HL-60/S4 treated with phorbol 12-myristate 13-acetate at 8.2 ng/mL for 4 days and 3 days (cell line): ENCODE measurements around the gene GPALPP1.
"Not testable (repeated sequence)": the region's sequence is repeated elsewhere in the genome, so short reads cannot be mapped to it uniquely, and the experiment has no call there.

Experiments used
- in situ Hi-C: fragments of 300-500 bp; cut with MboI; formaldehyde crosslinking; loops from 2 replicates; pipeline ENCODE4 v1.15.0; 2022; ENCODE audit warnings: low sequenced_read_pairs

GPALPP1 gene, protein sequence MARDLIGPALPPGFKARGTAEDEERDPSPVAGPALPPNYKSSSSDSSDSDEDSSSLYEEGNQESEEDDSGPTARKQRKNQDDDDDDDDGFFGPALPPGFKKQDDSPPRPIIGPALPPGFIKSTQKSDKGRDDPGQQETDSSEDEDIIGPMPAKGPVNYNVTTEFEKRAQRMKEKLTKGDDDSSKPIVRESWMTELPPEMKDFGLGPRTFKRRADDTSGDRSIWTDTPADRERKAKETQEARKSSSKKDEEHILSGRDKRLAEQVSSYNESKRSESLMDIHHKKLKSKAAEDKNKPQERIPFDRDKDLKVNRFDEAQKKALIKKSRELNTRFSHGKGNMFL

DNA sequence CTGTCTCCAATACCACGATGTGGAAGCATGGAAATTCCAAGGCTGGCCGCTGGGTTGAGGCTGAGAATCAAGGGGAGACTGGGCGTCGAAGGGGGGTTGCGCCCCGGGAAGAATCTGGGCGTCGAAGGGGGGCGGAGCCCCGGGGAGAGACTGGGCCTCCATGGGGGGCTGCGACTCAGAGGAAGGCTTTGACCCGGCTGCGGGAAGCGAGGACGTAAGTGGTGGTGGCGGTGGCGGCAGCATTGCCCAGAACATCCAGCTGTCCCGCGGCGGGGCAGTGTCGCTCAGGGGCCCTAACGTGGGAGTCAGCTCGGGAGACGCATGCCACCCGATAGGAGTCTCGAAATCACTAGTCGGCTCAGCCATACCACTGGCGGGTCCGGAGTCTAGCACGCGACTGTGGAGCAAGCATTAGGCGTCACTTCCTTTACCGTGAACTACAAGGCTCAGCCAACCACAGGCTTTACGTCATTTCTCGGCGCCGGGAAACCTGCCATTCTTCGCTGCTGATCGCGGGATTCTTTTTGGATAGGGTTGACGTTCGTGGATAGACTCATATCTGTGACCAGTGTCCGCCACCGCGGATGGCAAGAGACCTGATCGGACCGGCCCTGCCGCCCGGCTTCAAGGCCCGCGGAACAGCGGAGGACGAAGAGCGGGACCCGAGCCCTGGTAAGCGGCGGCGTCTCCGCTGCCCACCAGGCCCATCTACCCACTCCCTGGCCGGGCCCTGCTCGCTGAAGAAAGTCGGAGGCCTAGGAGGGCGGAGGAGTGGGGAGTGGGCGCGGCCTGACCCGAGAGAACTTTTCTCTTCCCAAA is at the start of gene GPALPP1, which contains the start of gene NUFIP1:
Gene GPALPP1 (plus strand): TSS at position 468 of the 819 bp plus-strand sequence. CDS start 117 bp downstream, at position 585.
Gene NUFIP1 (minus strand): TSS at position 401 of the 819 bp plus-strand sequence. CDS start 35 bp downstream, at position 366.
- in situ Hi-C loops = no loop called here

GRCh38 chr13:44943411-44943810 is 45.9 kb upstream of the GPALPP1 start:
- in situ Hi-C loops = not testable (repeated sequence)

- in situ Hi-C loops = loop anchor here (25.0 kb wide), 1 partner anchor 464 kb away; no protein-coding TSS in a partner anchor
These were observed 38.2 kb upstream of the GPALPP1 start for GRCh38 chr13:44951184-44951583.

GRCh38 chr13:44952671-44953070 is 36.7 kb upstream of the GPALPP1 start:
- in situ Hi-C loops = loop anchor here (25.0 kb wide), 1 partner anchor 465 kb away; no protein-coding TSS in a partner anchor

- in situ Hi-C loops = loop anchor here (25.0 kb wide), 1 partner anchor 467 kb away; no protein-coding TSS in a partner anchor
These were observed 35.1 kb upstream of the GPALPP1 start for GRCh38 chr13:44954224-44954623.

GRCh38 chr13:44955406-44955805 is 33.9 kb upstream of the GPALPP1 start:
- in situ Hi-C loops = loop anchor here (25.0 kb wide), 1 partner anchor 468 kb away; no protein-coding TSS in a partner anchor

GRCh38 chr13:44961997-44962396 is 27.3 kb upstream of the GPALPP1 start:
- in situ Hi-C loops = loop anchor here (25.0 kb wide), 1 partner anchor 475 kb away; no protein-coding TSS in a partner anchor

DNA sequence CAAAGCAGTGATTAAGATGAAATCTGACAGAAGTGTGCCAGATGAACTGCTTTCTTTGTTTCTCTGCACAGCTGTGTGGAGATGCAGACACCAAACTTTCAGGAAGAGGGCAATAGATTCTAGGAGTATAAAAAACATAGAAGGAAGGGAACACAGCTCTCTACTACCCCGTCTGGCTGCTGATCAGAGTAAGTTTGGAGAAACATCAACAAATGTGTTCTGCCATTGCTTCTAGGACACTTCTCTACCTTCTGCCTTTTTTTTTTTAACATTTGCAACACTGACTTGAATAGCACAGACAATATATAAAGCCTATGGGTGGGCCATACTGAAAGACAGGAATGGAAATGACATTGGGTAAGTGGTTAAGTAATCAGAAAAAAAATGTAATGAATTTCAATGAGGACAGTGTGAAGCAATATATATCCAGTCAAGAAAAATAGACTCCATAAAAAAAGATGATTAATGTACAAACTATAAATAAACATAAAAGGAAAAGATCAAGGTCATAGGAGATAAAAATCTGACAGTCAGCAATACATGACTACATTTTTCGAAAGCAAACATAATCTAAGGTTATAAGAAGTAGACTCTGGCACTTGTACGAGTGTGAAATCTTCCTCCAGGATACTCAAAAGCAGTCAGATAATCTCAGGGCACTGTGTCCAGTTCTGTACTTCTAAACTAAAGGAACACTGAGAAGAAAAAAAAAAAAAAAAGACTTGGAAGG is 21.5 kb upstream of the GPALPP1 start:
- in situ Hi-C loops = loop anchor here (25.0 kb wide), 1 partner anchor 481 kb away; no protein-coding TSS in a partner anchor

DNA sequence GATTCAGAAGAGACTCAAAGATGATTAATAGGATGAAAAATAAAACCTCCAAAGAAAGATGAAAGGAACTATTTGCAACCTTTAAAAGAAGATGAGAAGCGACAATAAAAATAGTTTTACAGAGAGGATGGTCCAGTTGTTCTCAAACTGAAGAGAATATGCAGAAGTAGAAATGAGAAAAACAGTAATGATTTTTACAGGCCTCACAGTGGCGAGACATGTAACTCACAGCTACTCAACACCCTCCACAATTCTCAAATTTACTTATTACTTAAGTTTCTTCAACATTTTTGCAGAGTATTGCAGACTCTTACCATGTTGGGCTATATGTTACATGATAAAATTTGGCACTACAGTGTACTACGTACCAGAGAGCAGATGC is 20.9 kb upstream of the GPALPP1 start:
- in situ Hi-C loops = loop anchor here (25.0 kb wide), 1 partner anchor 481 kb away; no protein-coding TSS in a partner anchor

DNA sequence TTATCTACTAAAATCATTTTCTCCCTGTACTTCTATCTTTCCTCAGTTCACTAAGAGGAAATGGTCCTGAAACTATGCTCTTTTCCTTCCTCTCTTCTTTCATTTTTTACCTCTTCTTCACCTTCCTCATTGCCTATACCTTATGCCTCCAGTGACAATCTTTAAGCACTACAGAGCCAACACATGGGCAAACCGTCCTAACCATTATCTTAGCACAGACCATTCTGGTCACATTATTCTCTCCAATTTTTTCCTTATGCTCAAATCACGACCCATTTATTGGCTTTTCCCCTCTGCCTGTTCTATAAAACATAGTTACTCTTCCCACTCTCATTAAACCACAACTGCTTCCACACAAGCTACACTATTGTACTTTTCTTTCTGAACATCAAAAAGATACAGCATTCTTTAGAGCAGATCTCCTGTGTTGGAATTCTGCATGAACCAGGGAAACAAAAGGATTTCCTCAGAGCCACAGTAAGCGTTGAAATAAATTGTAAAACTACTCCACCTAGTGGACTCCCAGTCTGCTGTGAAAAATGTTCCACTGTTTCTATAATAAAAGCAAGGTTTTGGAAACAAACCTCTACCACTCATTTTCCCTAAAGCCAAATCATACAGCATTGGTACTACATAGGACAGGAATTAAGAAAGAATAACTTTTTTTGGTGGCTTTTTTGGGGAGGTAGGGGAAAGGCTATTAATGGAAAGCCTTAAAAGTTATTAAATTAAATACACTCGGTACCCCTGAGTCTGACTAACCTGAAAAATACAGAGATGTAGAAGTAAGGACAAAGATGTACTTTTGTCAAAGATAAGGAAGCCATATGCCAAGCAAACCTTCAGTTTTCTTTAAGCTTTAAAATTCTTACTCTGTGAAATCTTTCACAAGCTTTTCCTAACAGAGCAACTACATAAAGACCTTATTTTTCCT is 19.5 kb upstream of the GPALPP1 start:
- in situ Hi-C loops = loop anchor here (25.0 kb wide), 1 partner anchor 483 kb away; no protein-coding TSS in a partner anchor

DNA sequence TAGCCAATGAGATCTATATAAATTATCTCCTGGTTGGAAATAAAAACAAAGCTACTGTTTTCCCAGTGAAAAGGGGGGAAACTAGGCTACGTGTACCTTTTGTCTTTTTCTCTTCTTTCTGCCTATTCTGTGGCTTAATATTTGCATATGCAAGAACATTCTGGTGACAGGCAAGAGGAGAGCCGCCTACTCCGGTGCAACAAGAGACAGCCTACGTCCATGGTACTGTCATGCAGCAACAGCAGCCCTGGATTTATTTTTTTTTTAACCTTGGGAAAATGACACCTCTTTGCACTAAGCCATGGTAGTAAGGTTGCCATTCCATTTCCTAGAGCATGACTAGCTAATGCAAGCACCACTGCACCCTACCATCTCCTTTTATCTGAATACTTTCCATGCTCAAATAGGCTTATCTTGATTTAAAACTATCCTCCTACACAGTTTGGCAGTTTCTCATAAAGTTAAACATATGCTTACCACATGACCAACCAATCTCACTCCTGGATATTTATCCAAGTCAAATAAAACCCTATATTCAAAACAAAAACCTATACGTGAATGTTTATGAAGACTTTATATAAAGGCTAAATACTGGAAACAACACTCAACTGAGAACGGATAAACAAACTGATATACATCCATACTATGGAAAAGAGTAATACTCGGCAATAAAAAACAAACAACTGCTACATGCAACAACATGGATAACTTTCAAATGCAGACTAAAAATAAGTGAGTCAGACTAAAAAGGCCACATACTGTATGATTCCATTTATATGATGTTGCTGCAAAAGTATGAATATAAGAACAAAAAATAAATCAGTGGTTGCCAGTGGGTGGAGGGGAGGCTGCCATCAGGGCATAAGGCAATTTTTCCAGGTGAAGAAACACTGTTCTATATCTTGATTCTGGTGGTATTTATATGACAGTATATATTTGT is 17.4 kb upstream of the GPALPP1 start:
- in situ Hi-C loops = loop anchor here (25.0 kb wide), 1 partner anchor 485 kb away; no protein-coding TSS in a partner anchor

- in situ Hi-C loops = loop anchor here (25.0 kb wide), 1 partner anchor 486 kb away; no protein-coding TSS in a partner anchor
These were observed 16.3 kb upstream of the GPALPP1 start for GRCh38 chr13:44972956-44973581.

- in situ Hi-C loops = loop anchor here (25.0 kb wide), 1 partner anchor 487 kb away; no protein-coding TSS in a partner anchor
These were observed 15.1 kb upstream of the GPALPP1 start for GRCh38 chr13:44974056-44974793.

- in situ Hi-C loops = no loop called here
These were observed 13.1 kb upstream of the GPALPP1 start for GRCh38 chr13:44976196-44976595.

- in situ Hi-C loops = no loop called here
These were observed 12.3 kb upstream of the GPALPP1 start for GRCh38 chr13:44976949-44977583.

GRCh38 chr13:44978328-44978727 is 11.0 kb upstream of the GPALPP1 start:
- in situ Hi-C loops = no loop called here

- in situ Hi-C loops = no loop called here
These were observed 603 bp downstream of the GPALPP1 start for GRCh38 chr13:44989941-44990340.
